ENCODE measurements around the gene FAR2.
"Not testable (repeated sequence)": the region's sequence is repeated elsewhere in the genome, so short reads cannot be mapped to it uniquely, and the experiment has no call there.

Gene FAR2

GRCh38 chr12:29240441-29240840 lies 91.4 kb downstream of the FAR2 start:
- DNase-seq = no peak

GRCh38 chr12:29241821-29242591 lies 92.9 kb downstream of the FAR2 start:
- DNase-seq = no peak

- no peak for DNase-seq
These were observed 93.9 kb downstream of the FAR2 start for GRCh38 chr12:29242921-29243431.

- DNase-seq = no peak
These were observed 95.2 kb downstream of the FAR2 start for GRCh38 chr12:29244159-29244765.

- no peak for DNase-seq
These were observed 96.2 kb downstream of the FAR2 start for GRCh38 chr12:29245246-29245645.

GRCh38 chr12:29249930-29250329 lies 100.9 kb downstream of the FAR2 start:
- DNase-seq = no peak

- no peak for DNase-seq
These were observed 105.0 kb downstream of the FAR2 start for GRCh38 chr12:29253906-29254625.

GRCh38 chr12:29255042-29255441 lies 106.0 kb downstream of the FAR2 start:
- no peak for DNase-seq

GRCh38 chr12:29256598-29256997 lies 107.5 kb downstream of the FAR2 start:
- DNase-seq = no peak

GRCh38 chr12:29257687-29258086 lies 108.6 kb downstream of the FAR2 start:
- DNase-seq = not testable (repeated sequence)

GRCh38 chr12:29264424-29264823 lies 115.3 kb downstream of the FAR2 start:
- no peak for DNase-seq

GRCh38 chr12:29269706-29270408 lies 120.8 kb downstream of the FAR2 start:
- no peak for DNase-seq

GRCh38 chr12:29270446-29270845 lies 121.4 kb downstream of the FAR2 start:
- DNase-seq = no peak

GRCh38 chr12:29273178-29273843 lies 124.2 kb downstream of the FAR2 start:
- no peak for DNase-seq

GRCh38 chr12:29275834-29276233 lies 126.8 kb downstream of the FAR2 start:
- no peak for DNase-seq

GRCh38 chr12:29277231-29277630 lies 128.2 kb downstream of the FAR2 start:
- no peak for DNase-seq

- no peak for DNase-seq
These were observed 129.8 kb downstream of the FAR2 start for GRCh38 chr12:29278673-29279420.

GRCh38 chr12:29281371-29282005 lies 132.4 kb downstream of the FAR2 start:
- no peak for DNase-seq

- no peak for DNase-seq
These were observed 133.1 kb downstream of the FAR2 start for GRCh38 chr12:29282031-29282816.

GRCh38 chr12:29283969-29284700 lies 135.1 kb downstream of the FAR2 start:
- no peak for DNase-seq

All from activated CD4-positive, alpha-beta T cell treated with anti-CD3 and anti-CD28 coated beads for 4 hours (primary cell).